CD4-positive, alpha-beta T cell treated with Interleukin-1 beta for 1 hour (primary cell): ENCODE data around the gene VPS51.
A peak's percentile ranks its signal among the peaks of the same experiment; 100 is the strongest.
"Not testable (repeated sequence)": the region's sequence is repeated elsewhere in the genome, so short reads cannot be mapped to it uniquely, and the experiment has no call there.

ENCODE experiments used
- DNase-seq, 2 donors: peaks; one replicate each; pipeline ENCODE4 v3.0.0-alpha.2; 2020 to 2022

The VPS51 gene

DNA sequence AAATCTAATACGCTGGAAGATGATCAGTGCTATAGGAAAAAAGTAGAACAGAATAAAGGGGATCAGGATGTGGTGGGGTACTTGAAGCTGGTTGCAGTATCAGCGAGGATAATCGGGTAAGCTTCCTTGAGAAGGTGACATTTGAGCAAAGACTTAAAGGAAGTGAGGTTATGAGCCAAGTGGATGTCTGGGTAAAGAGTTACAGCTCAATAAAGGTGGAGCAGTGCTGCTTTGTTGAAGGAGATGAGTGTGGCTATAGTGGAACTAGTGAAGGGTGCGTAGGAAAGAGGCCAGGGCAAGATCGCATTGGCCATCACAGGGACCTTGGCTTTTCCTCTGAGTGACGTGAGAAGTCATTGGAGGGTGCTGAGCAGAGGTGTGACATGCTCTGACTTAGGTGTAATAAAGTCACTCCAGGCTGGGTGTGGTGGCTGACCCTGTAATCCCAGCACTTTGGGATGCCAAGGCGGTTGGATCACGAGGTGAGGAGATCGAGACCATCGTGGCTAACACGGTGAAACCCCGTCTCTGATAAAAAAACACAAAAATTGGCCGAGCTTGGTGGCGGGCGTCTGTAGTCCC, 40.6 kb downstream of the VPS51 start:
- no peak for DNase-seq

DNA sequence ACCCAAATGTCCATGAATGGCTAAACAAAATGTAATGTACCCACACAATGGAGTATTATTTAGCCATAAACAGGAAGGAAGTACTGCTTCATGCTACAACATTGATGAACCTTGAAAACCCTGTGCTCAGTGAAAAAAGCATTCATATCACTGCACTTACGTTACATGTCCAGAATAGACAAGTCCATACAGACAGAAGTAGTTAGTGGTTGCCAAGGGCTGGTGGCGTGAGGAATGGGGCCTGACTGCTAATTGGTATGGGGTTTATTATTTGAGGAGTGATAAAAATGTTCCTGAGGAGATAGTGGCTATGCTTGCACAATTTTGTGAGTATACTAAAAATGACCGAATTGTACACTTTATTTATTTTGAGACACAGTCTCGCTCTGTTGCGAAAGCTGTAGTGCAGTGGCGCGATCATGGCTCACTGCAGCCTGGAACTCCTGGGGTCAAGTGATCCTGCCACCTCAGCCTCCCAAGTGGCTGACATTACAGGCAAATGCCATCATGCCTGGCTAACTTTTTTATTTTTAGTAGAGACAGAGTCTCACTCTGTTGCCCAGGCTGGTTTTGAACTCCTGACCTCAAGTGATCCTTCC, 46.0 kb downstream of the VPS51 start:
- no peak for DNase-seq

DNA sequence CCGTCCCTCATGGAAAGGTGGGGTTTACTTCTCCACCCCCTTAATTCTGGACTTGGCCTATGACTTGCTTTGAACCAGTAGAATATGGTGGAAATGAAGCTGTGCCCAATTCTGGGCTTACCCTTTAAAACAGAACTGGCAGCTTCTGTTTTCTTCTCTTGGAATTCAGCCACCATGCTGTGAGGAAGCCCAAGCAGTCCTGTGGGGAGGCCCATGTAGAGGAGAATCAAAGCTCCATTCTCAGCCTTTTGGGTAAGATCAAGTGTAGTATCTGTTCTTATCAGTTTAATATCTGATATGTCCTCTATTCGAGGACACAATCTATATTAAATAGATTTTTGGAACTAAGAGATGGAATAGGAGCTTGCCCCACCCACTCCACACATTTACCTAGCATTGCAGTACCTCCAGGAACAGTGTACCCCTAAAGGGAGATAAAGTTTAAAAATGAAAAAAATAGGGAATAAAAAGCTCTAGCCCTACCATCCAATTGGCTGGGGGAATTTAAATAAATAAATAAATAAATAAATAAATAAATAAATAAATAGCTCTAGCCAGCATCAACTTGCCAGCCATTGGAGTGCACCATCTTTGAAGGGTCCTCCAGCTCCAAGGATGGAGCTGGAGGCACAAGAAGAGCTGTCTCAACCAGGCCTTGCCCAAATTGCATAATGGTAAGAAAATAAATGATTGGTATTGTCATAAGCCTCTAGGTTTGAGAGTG, 51.5 kb downstream of the VPS51 start:
- DNase-seq = no peak

DNA sequence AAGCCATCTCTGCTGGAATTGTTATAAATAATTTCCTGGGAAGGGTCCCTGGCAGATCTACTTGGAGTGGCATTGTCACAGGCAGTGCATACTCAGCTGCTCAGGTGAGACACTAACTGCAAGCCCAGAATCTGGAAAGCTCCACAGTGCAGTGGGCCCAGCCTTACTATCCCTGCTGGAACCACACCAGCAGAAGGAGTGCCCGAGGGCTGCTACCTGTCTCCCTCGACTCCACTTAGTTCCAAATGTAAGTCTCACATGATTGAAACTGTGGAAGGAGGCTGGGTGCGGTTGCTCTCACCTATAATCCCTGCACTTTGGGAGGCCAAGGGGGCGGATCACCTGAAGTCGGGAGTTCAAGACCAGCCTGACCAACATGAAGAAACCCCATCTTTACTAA, 52.6 kb downstream of the VPS51 start:
- DNase-seq = no peak

DNA sequence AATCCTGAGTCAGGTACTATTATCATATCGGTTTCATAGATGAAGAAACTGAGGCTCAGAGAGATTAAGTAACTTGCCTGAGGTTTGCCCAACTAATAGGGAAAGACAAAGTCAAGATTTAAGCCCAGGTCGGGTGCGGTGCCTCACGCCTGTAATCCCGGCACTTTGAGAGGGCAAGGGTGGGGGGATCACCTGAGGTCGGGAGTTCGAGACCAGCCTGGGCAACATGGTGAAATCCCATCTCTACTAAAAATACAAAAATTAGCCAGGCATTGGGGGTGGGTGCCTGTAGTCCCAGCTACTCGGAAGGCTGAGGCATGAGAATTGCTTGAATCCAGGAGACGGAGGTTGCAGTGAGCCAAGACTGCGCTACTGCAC, 54.1 kb downstream of the VPS51 start:
- not testable (repeated sequence) for DNase-seq

DNA sequence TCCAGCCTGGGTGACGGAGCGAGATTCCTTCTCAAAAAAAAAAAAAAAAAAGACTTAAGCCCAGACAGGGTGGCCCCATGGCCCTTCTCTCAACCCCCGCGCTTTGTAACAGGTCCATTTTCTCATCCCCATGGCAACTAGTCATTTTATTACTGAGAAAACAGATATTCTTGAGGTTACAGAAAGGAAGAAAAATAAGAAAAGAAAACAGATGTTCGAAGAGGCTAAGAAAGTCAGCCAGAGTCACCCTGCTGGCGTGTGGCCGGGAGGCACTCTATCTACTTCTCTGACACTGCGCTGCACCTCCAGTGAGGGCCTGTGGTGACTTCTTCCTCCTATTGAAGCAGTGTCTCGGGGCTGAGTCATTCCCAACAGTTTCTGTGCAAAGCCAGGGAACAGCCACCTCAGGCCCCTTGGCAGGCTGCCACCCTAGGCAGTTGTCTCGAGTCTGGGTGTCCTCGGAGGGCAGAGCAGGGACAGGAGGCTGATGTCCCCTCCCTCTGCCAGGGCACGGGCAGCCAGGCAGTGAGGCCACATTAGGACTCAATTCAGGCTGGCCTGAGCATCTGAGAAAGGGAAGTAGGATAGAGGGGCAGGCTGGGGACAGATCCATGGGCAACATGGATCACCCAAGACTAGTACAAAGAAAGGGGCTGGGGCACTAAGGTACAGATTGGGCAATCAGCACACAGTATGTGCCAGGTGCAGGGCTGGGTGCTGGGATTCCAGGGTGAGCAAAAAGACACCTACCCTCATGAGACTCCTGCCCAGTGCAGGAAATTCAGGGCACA, 54.7 kb downstream of the VPS51 start:
- DNase-seq = peak in 1 of 2 donors; percentile 79

DNA sequence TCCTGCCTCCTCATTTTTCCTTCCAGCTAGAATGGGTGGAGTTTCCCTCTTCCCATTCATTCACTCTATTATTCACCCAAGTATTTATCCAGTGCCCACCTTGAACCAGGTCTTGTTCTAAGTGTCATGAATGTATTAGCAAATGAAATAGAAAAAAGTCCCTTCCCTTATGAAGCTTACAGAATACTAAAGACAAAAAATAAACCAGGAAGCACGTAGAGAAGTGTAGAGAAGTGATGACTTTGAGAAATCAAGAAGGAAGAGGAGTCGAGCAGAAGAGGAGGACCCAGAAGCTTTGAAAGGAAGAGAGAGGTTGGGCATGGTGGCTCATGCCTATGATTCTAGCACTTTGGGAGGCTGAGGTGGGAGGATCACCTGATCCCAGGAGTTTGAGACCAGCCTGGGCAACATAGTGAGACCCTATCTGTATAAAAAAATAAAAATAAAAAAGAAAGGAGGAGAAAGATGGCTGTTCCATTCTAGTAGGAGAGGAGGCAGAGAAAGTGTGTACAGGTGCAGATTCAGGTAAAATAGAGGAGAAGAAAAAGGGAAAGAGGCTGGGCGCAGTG, 55.4 kb downstream of the VPS51 start:
- no peak for DNase-seq

DNA sequence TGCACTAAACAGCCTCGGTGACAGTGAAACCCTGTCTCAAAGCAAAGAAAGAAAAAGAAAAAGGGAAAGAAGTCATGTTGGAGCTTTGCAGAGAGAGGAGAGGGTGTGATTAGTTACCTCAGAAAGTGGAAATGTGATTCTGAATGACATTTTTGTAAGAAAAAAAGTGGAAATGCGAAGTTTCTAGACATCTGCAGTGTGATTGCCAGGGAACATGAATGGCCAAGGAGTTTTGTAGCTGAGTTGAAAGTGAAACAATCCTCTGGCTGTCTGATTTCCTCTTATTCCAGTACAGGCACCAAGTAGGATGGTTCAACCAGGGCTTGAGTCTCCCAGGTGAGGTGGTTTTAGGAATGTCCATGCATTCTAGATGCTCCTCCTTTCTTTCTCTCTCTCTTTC, 56.1 kb downstream of the VPS51 start:
- no peak for DNase-seq

DNA sequence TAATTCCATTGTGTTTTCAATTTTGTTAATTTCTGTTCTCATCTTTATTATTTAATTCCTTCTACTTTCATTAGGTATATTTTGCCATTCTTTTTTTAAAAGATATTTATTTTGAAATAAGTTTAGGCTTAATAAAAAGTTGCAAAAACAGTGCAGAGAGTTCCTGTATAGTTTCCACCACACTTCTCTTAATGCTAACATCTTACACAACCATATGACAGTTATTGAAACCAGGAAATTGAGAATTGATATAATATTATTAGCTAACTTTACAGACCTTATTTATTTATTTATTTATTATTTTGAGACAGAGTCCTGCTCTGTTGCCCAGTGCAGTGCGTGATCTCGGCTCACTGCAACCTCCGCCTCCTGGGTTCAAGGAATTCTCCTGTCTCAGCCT, 60.2 kb downstream of the VPS51 start:
- no peak for DNase-seq

DNA sequence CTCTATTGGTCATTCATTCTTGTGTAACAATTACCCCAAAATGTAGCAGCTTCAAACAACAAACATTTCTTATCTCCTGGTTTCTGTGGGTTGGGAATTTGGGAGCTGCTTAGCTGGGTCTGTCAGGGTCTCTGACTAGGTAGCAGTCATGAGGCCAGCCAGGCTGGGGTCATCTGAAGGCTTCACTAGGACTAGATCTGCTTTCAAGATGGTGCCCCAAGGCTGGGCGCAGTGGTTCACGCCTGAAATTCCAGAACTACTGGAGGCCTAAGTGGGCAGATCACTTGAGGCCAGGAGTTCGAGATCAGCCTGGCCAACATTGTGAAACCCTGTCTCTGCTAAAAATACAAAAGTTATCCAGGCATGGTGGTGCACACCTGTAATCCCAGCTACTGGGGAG, 60.9 kb downstream of the VPS51 start:
- DNase-seq = no peak

DNA sequence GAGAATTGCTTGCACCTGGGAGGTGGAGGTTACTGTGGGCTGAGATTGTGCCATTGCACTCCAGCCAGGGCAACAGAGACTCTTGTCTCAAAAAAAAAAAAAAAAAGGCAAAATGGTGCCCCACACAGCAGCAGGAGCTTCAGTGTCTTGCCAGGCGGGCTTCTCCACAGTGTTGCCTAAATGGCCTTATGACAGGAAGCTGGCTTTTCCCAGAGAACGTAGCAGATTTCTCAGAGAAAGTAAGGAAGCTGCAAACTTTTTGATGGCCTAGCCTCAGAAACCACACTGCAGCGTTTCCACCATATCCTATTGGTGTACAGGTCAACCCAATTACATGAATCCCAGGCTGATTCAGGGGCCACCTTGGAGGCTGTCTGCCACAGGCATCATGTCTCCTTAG, 61.3 kb downstream of the VPS51 start:
- DNase-seq = no peak

DNA sequence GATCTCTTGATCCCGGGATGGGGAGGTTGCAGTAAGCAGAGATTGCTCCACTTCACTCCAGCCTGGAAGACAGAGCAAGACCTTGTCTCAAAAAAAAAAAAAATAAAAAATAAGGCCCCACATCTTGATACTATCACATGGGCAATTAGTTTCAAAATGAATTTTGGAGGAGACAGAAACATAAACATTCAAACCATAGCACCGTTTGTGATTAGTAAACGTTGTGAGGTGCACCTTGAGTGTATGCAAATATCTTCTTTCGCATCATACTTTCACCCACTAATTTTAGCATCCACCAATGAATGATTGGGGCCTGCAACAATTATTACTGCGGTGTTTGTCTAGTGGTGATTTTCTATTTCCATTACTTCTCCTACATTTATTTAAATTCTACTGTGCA, 63.0 kb downstream of the VPS51 start:
- DNase-seq = no peak

DNA sequence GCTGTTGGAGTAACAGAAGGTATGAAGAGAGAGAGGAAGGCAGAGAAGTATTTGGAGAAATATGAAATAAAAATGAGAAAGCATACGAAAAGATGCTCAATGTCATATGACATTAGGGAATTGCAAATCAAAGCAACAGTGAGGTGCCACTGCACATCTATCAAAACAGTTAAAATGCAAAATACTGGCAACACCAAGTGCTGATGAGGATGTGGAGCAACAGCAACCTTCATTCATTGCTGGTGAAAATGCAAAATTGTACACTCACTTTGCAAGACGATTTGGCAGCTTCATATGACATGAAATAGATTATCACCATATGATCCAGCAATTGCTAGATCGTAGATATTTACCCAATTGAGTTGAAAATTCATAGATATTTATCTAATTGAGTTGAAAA, 64.6 kb downstream of the VPS51 start:
- no peak for DNase-seq
